Measurements from ENCODE around the gene HHAT.

Gene HHAT

DNA sequence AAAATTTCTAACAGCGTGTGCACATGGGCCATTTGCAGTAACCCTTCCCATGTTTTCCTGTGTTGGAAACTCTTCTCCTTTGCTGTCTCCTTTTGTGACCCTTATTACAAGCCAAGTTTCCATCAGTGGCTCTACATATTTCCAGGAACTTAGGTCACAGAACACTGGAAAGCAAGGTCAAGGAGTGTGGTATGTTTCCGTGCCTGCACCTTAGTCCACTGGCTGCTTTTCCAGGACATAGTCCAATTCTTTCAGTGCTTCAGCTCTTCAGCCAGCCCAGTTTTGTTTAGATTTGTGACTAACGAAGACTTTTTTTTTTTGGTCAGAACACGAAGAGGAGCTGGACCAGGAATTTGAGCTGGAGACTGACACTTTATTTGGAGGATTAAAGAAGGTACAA lies 33.8 kb downstream of the HHAT start:
- Mint-ChIP-seq H3K36me3 (ENCODE audit: low read depth) (no peaks in the 10 kb centered on the region), H3K27ac (no peak overlapping the region), H3K27me3 (ENCODE audit: low read depth, poor library complexity) (peaks cover 8% of the 10 kb centered on the region), H3K9me3 (no peaks in the 10 kb centered on the region), H3K4me1 (peaks cover 6% of the 10 kb centered on the region), H3K4me3 (no peak overlapping the region)
- TF ChIP-seq, protein P1, sequence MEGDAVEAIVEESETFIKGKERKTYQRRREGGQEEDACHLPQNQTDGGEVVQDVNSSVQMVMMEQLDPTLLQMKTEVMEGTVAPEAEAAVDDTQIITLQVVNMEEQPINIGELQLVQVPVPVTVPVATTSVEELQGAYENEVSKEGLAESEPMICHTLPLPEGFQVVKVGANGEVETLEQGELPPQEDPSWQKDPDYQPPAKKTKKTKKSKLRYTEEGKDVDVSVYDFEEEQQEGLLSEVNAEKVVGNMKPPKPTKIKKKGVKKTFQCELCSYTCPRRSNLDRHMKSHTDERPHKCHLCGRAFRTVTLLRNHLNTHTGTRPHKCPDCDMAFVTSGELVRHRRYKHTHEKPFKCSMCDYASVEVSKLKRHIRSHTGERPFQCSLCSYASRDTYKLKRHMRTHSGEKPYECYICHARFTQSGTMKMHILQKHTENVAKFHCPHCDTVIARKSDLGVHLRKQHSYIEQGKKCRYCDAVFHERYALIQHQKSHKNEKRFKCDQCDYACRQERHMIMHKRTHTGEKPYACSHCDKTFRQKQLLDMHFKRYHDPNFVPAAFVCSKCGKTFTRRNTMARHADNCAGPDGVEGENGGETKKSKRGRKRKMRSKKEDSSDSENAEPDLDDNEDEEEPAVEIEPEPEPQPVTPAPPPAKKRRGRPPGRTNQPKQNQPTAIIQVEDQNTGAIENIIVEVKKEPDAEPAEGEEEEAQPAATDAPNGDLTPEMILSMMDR (IDR thresholded peaks at IDR 0.05), result no peak
- no peak for DNase-seq

DNA sequence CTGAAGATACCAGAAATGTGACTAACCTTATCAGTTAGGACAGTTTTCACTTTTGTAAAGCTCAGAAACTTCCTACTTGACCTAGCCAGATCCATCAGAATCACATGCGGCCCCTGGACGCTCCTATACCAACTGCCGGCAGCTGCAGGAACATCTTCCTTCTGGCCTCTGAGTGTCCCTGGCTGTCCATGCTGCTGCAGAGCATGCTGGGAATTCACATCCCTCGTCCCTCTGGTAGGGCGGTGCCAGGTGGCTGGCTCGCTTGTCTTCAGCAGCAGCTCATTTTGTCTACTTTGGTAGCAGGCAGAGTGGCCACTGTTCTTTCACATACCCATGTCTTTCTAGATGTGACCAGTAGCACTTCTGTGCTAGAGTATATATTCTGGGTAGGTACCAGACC lies 34.4 kb downstream of the HHAT start:
- peaks cover 8% of the 10 kb centered on the region for H3K27me3 Mint-ChIP-seq (ENCODE audit: low read depth, poor library complexity)
- no peak for DNase-seq
- TF ChIP-seq, protein P1 (IDR thresholded peaks at IDR 0.05), result no peak
- H3K4me1 Mint-ChIP-seq, result peaks cover 6% of the 10 kb centered on the region
- H3K36me3 Mint-ChIP-seq (ENCODE audit: low read depth), result no peaks in the 10 kb centered on the region
- H3K9me3 Mint-ChIP-seq, result no peaks in the 10 kb centered on the region
- no peak overlapping the region for H3K4me3 Mint-ChIP-seq
- H3K27ac Mint-ChIP-seq, result no peak overlapping the region

DNA sequence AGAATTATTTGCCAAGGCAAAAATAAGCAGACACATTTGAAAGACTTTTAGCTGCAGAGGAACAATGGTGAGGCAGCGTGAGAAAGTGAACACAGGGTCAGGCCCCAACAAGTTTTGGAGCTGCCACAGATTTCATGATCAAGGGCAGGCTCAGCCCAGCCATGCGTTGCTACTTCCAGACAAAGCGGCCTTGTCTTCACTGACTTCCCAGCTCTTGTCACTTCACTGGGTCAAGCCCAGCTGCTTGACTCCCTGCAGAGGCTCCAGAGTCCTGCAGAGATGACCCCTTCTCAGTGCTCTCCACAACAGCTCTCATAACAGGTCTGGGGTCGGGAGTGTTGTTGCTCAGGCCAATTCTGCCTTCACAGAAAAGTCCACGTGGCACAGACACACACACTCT lies 35.8 kb downstream of the HHAT start:
- Mint-ChIP-seq H3K27ac (no peak overlapping the region), H3K9me3 (no peaks in the 10 kb centered on the region), H3K4me1 (peaks cover 6% of the 10 kb centered on the region), H3K36me3 (ENCODE audit: low read depth) (no peaks in the 10 kb centered on the region), H3K4me3 (no peak overlapping the region), H3K27me3 (ENCODE audit: low read depth, poor library complexity) (peaks cover 4% of the 10 kb centered on the region)
- no peak for DNase-seq
- TF ChIP-seq, protein P1 (IDR thresholded peaks at IDR 0.05), result no peak

DNA sequence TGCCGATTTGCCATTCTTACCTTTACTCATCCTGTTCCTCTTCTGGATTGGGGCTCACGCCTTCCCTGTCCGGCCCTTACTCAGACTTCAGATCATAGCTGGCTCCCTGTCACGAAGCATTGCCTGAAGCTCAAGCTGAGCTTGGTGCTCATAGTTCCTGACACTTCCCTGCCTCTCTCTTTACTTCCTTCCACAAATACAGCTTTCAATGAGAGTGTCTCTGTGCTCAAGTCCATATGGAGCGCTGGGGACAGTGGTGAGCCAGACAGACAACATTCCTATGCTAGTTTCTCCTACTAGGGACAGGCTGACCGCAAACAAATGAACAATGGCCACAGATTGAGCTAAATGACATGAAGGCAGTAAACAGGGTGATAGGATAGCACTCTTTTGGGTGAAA lies 38.1 kb downstream of the HHAT start:
- H3K4me3 Mint-ChIP-seq, result no peak overlapping the region
- H3K27ac Mint-ChIP-seq, result no peak overlapping the region
- no peaks in the 10 kb centered on the region for H3K36me3 Mint-ChIP-seq (ENCODE audit: low read depth)
- H3K4me1 Mint-ChIP-seq, result peaks cover 6% of the 10 kb centered on the region
- DNase-seq, result no peak
- peaks cover 3% of the 10 kb centered on the region for H3K27me3 Mint-ChIP-seq (ENCODE audit: low read depth, poor library complexity)
- TF ChIP-seq, protein P1 (IDR thresholded peaks at IDR 0.05), result no peak
- H3K9me3 Mint-ChIP-seq, result no peaks in the 10 kb centered on the region

DNA sequence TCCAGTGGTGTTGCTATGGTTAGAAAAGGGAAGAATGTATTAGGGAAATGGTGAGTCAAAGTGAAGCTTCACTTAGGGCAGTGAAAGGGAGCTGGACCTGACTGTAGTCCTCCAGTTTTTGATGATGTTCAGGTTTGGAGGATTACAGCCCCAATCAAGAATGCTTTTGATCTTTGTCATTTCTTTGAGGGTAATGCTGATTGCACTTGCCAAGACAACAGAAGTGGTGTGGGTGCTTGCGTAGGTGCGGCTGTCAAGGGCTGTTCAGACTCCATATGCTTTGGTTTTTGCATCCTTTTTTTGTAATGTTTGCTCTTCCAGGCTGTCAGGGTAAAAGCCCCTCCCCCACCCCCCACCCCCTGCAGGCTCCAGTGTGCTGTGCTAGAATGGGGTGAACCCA lies 38.9 kb downstream of the HHAT start:
- TF ChIP-seq, protein P1 (IDR thresholded peaks at IDR 0.05), result no peak
- Mint-ChIP-seq H3K27ac (no peak overlapping the region), H3K27me3 (ENCODE audit: low read depth, poor library complexity) (peaks cover 6% of the 10 kb centered on the region), H3K4me1 (peaks cover 6% of the 10 kb centered on the region), H3K36me3 (ENCODE audit: low read depth) (no peaks in the 10 kb centered on the region), H3K4me3 (no peak overlapping the region), H3K9me3 (no peaks in the 10 kb centered on the region)
- no peak for DNase-seq

DNA sequence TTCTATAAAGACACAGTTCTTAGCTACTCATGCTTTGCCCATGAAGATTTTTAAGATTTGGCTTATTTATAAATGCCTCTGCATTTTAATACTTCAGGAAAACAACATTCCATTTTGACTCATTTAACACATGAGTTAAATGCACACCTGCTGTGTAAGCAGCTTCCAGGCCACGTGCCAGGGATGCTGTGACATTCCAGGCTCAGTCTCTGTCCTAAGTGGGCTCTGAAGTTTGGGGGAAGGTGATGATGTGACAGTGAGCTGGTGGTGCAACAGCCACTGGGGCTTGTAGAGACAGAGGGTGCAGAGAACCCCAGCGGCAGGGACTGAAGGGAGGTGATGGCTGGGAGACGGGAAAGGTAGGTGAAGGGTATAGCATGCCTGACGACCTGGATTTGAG lies 40.7 kb downstream of the HHAT start:
- Mint-ChIP-seq H3K36me3 (ENCODE audit: low read depth) (no peaks in the 10 kb centered on the region), H3K9me3 (no peaks in the 10 kb centered on the region), H3K4me1 (peaks cover 19% of the 10 kb centered on the region), H3K27me3 (ENCODE audit: low read depth, poor library complexity) (peaks cover 6% of the 10 kb centered on the region), H3K27ac (no peak overlapping the region), H3K4me3 (no peak overlapping the region)
- TF ChIP-seq, protein P1 (IDR thresholded peaks at IDR 0.05), result no peak
- DNase-seq, result no peak
